SW 1271 (cell line): ENCODE data around the gene COX4I2.

ENCODE experiments used
- DNase-seq, 2 experiments: peaks; one replicate each; lab custom pipeline; 2025; lab: John Stamatoyannopoulos, UW

Gene COX4I2

DNA sequence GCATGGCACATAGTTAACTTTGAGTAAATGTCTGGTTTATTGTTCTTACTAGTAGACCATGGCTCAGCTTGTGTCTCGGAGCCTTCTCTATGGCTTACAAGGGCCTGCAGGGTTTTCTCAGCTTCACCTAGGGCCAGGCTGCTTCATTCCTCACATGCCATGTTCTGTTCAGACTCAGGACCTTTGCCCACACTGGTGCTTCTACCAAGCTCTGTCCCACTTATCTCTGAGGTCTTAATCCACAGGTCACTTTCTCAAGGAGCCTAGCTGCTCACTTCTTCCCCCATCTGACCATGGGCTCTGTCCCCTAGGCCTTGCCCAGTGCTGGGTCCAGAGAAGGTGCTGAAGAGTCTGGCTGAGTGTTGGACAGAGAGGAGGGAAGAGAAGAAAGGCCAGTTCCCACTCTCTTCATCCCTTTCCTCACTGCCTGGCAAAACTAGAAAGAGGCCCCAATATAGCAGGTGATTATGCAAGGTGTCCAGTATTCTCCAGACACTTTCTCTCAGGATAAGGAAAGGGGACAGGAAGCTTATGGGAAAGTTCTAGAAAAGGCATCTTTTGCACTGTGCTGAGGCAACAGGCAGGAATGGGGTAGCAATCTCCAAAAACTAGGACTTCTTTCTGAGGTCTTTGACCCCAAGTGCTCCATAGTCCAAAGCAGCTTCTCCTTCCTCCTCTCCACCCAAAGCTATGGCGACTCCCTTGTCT is 40.0 kb downstream of the COX4I2 start:
- no peak for DNase-seq

- DNase-seq: peak in 1 of 2 experiments; percentile 52
Observed at GRCh38 chr20:31678389-31679356, 41.0 kb downstream of the COX4I2 start.

GRCh38 chr20:31679357-31680285 is 41.9 kb downstream of the COX4I2 start:
- no peak for DNase-seq

DNA sequence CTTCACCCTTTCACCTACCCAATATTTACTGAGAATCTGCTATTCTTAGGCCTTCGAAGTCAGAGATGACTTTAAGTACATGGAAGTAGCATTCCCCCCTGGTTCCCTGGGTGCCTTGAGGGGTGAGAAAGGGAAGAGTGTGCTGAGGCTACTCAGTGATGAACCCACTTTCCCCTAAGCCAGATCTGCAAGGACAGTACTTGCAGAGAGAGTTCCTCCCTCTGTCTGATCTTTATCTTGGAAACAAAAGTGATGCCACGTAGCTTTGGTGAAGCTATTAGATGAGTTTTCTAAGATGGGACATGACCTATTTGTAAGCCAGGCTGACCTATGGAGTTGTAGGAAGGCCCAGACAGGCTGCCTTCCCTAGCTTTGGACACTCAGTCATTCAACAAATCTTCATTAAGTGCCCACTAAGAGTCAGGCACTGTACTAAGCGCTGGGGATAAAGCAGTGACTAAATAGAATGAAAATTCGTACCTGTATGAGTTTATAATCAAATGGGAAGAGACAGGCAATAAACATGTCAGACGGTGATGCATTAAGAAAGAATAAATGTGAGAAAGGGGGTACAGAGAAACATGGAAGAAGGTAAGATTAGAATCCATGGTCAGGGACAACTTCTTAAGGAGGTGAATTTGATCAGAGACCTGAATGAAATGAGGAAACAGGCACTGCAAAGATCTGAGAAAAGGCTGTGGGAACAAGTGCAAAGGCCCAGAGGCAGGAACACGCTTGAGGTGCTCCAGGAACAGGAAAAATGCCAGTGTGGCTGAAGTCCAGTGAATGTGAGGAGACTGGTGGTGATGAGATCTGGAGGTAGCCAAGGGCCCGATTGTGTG is 42.8 kb downstream of the COX4I2 start:
- DNase-seq: no peak

- DNase-seq: no peak
Observed at GRCh38 chr20:31681128-31681727, 43.5 kb downstream of the COX4I2 start.

- no peak for DNase-seq
Observed at GRCh38 chr20:31681769-31682168, 44.1 kb downstream of the COX4I2 start.

- no peak for DNase-seq
Observed at GRCh38 chr20:31682352-31682751, 44.6 kb downstream of the COX4I2 start.

- no peak for DNase-seq
Observed at GRCh38 chr20:31682927-31683326, 45.2 kb downstream of the COX4I2 start.

DNA sequence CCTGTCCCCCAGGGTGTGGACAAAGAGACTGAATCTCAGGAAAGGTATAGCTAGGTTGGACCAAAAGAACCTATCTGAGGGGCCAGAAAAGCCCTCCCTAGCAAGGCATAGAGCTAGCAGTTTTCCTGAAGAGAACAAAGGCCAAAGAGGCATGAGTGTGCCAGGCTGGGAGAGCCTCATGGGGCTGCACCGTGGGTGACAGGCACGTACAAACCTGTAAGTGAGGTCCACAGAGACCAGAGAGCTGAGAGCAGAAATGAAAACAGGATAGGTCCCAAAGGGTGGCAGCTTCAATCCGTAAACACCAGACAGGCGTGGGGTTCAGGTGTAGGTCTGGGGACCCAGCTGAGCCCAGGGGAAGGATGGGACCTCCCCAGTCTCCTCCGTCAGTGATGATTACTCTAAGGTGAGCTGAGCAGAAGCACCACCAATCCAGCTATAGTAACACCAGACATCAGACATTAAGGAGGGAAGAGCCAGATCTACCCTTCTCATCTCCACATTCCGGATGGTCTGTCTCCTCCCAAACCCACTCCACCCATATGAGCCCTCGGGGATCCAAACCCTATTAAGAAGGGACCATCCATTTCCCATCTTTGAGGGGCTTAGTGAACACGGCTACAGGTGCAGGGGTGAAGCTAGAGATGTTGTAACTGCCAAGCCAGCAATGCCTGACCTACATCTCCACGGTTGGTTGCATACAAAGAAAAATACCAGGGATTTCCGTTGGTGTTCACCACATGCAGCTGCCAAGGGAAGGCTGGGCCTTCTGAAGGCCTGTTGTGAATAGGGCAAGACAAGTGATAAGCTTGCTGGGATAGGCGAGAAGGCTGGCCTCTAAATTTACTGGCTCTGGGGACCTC is 46.7 kb downstream of the COX4I2 start:
- no peak for DNase-seq

GRCh38 chr20:31685853-31686643 is 48.3 kb downstream of the COX4I2 start:
- DNase-seq: no peak

- no peak for DNase-seq
Observed at GRCh38 chr20:31687777-31688176, 50.1 kb downstream of the COX4I2 start.

DNA sequence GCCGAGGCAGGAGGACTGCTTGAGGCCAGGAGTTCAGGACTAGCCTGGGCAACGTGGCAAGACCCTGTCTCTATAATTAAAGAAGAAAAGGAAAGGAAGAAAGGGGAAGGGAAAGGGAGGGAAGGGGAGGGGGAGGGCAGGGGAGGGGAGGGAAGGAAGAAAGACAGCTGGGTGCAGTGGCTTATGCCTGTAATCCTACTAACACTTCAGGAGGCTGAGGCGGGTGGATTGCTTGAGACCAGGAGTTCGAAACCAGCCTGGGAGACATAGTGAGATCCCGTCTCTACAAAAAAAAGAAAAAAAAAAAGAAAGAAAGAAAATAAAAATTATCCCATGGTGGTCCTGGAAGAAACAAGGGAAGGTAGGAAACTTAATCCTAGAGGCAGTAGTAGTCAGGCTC is 51.4 kb downstream of the COX4I2 start:
- no peak for DNase-seq

GRCh38 chr20:31690124-31690666 is 52.5 kb downstream of the COX4I2 start:
- DNase-seq: no peak

DNA sequence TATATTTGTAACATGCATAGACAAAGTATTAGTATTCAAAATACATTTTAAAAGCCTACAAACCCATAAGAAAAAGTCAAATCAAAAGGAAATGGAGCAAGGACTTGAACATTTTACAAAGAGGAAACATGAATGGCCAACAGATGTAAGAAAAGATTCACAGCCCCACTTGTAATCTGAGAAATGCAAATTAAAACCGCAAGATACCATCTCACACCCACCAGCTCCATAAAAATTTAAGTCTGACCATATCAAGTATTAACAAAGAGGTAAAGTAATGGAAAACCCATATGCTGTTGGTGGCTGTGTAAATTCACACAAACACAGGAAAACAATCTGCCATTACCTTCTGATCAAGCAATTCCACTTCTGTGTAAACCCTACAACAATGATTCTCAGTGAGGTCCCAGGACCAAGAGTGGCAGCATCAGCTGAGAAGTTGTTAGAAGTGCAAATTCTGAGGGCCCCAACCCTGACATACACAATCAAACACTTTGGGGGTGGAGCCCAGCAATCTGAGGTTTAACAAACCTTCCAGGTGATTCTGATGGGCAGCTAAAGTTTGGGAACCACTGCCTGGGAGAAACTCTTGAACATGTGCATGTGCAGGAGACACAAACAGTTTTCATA is 54.0 kb downstream of the COX4I2 start:
- DNase-seq: no peak

DNA sequence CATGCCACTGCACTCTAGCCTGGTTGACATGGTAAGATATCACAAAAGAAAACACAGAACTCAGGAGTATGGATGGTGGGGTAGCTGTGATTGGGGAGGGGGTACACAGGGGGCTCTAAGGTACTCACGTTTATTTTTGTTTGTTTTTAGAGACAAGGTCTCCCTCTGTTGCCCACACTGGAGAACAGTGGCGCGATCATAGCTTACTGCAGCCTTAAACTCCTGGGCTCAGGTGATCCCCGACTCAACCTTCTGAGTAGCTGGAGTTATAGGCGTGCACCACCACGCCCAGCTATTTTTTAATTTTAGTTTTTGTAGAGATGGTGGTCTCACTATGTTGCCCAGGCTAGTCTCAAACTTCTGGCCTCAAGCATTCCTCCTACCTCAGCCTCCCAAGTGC is 55.7 kb downstream of the COX4I2 start:
- DNase-seq: no peak

GRCh38 chr20:31693987-31694661 is 56.4 kb downstream of the COX4I2 start:
- DNase-seq: no peak
